HG03066 (cell line): ENCODE results near the gene P2RY2.

Source experiments
- ATAC-seq: cut with Tn5 transposase; IDR thresholded peaks from one replicate; pipeline ENCODE4 v1.9.1; 2021; ENCODE audit warnings: low read depth; ENCODE audit not compliant: unreplicated experiment

P2RY2 gene

GRCh38 chr11:73218106-73218829 is at the start of gene P2RY2:
Gene P2RY2, plus strand, starts transcription at chr11:73218281. Its CDS starts 15,879 bp downstream, at chr11:73234160.
- no peak for ATAC-seq

- ATAC-seq: no peak
Measured at GRCh38 chr11:73168925-73169579, 49.0 kb upstream of the P2RY2 start.

GRCh38 chr11:73170140-73170539 is 47.9 kb upstream of the P2RY2 start:
- ATAC-seq: no peak

GRCh38 chr11:73171436-73172161 is 46.5 kb upstream of the P2RY2 start:
- no peak for ATAC-seq

- ATAC-seq: no peak
Measured at GRCh38 chr11:73172992-73173656, 45.0 kb upstream of the P2RY2 start.

GRCh38 chr11:73173755-73174494 is 44.2 kb upstream of the P2RY2 start:
- no peak for ATAC-seq

GRCh38 chr11:73174495-73174791 is 43.6 kb upstream of the P2RY2 start:
- ATAC-seq: no peak

GRCh38 chr11:73175551-73176144 is 42.4 kb upstream of the P2RY2 start:
- ATAC-seq: no peak

GRCh38 chr11:73176145-73176873 is 41.8 kb upstream of the P2RY2 start:
- no peak for ATAC-seq

GRCh38 chr11:73176874-73177155 is 41.3 kb upstream of the P2RY2 start:
- no peak for ATAC-seq

- no peak for ATAC-seq
Measured at GRCh38 chr11:73177380-73177777, 40.7 kb upstream of the P2RY2 start.

GRCh38 chr11:73177778-73178539 is 40.1 kb upstream of the P2RY2 start:
- peak; percentile 68 for ATAC-seq

- no peak for ATAC-seq
Measured at GRCh38 chr11:73178681-73179080, 39.4 kb upstream of the P2RY2 start.

GRCh38 chr11:73182824-73183321 is 35.2 kb upstream of the P2RY2 start:
- ATAC-seq: no peak

- no peak for ATAC-seq
Measured at GRCh38 chr11:73184953-73185671, 33.0 kb upstream of the P2RY2 start.

GRCh38 chr11:73185680-73186293 is 32.3 kb upstream of the P2RY2 start:
- ATAC-seq: no peak

GRCh38 chr11:73186294-73186850 is 31.7 kb upstream of the P2RY2 start:
- no peak for ATAC-seq
